Upper lobe of right lung (tissue), 1 donor: Measurements from ENCODE around the gene ARL3. TPM values are rescaled to one million over a fixed set of nuclear protein-coding genes. Genes with fewer than 3 reads are reported as not detected.

Experiments
- ATAC-seq: fragments of 200-7000 bp; cut with Tn5 transposase; one replicate; pipeline ENCODE4 v1.9.1; 2020; ENCODE audit warnings: mild to moderate bottlenecking, moderate library complexity
- DNase-seq: peaks from one replicate; pipeline ENCODE4 v3.0.0-alpha.2; 2020
- H3K27ac ChIP-seq: fragments of 200-600 bp; one replicate; pipeline ENCODE4 v1.8.0; 2022
- H3K27me3 ChIP-seq: fragments of 200-600 bp; one replicate; pipeline ENCODE4 v1.8.0; 2022; ENCODE audit warnings: mild to moderate bottlenecking
- H3K36me3 ChIP-seq: fragments of 200-600 bp; one replicate; pipeline ENCODE4 v1.8.0; 2022
- H3K4me1 ChIP-seq: fragments of 200-600 bp; one replicate; pipeline ENCODE4 v1.8.0; 2022
- H3K4me3 ChIP-seq: fragments of 200-600 bp; one replicate; pipeline ENCODE4 v1.8.0; 2022; ENCODE audit warnings: mild to moderate bottlenecking
- H3K9me3 ChIP-seq: fragments of 200-600 bp; one replicate; pipeline ENCODE4 v1.8.0; 2022
- CTCF ChIP-seq: fragments of 200-600 bp; IDR thresholded peaks from one replicate; pipeline ENCODE4 v1.8.0; 2022; ENCODE audit warnings: antibody characterized with exemption
- intact Hi-C: fragments of 100-400 bp; cut with DNase I; formaldehyde crosslinking; loops from one replicate; pipeline ENCODE4 v1.11.0; 2022
- total RNA-seq: library from RNA; stranded (reverse); fragmentation: NEBNext Ultra II Directional; extraction: Animal tissue kit (Norgen Biotek cat#: 25700); gene quantifications from one replicate; pipeline ENCODE4 v1.2.1, GENCODE V29; 2021
- donor health status: DM: no; HTN: yes; CAD: no; lungs with severe emphysema.

ARL3 gene
- total RNA-seq, 1 donor from 2014 or later = 7.5 TPM

- no peak overlapping the region for H3K4me3 ChIP-seq
- intact Hi-C loops = no loop called here
- ATAC-seq (peak; percentile 13), DNase-seq (no peak)
- H3K9me3 ChIP-seq = no peaks in the 10 kb centered on the region
- peaks cover 41% of the 10 kb centered on the region for H3K4me1 ChIP-seq
- peak overlapping the region; percentile 36 for H3K27ac ChIP-seq
- no peak for TF ChIP-seq CTCF
- no peaks in the 10 kb centered on the region for H3K27me3 ChIP-seq
- H3K36me3 ChIP-seq = peaks cover 7% of the 10 kb centered on the region
These were observed 79.5 kb downstream of the ARL3 start for GRCh38 chr10:102634686-102635085.

DNA sequence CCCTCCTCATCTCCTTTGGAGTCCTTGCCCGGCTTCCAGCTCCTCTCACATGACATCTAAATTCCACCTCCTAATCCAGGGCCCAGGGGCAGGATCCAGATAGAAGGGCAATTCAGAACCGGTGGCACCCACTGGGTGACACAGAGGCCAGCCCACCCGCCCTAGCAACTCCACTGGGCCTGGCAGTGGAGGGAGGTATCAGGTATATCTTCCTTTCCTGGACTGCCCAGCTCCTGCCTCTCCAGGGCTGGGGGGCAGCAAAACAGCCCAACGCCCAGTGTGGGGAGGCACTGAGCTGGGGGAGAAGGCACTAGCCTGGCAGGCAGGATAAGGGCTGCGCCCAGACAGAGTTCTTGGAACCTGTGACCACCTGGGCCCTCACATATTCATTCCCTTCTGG, 80.3 kb downstream of the ARL3 start:
- DNase-seq = no peak
- ATAC-seq = no peak
- Histone ChIP-seq H3K4me1 (peaks cover 50% of the 10 kb centered on the region), H3K27me3 (no peaks in the 10 kb centered on the region), H3K4me3 (no peak overlapping the region), H3K36me3 (peaks cover 7% of the 10 kb centered on the region), H3K9me3 (no peaks in the 10 kb centered on the region), H3K27ac (peak overlapping the region; percentile 72)
- TF ChIP-seq CTCF = no peak
- intact Hi-C loops = no loop called here

GRCh38 chr10:102633287-102633686, 80.9 kb downstream of the ARL3 start:
- intact Hi-C loops = no loop called here
- no peak for TF ChIP-seq CTCF
- H3K36me3 ChIP-seq = peaks cover 7% of the 10 kb centered on the region
- H3K27me3 ChIP-seq = no peaks in the 10 kb centered on the region
- peak; percentile 77 for ATAC-seq
- peak overlapping the region; percentile 72 for H3K27ac ChIP-seq
- no peak overlapping the region for H3K4me3 ChIP-seq
- peaks cover 55% of the 10 kb centered on the region for H3K4me1 ChIP-seq
- DNase-seq = peak; percentile 82
- no peaks in the 10 kb centered on the region for H3K9me3 ChIP-seq

DNA sequence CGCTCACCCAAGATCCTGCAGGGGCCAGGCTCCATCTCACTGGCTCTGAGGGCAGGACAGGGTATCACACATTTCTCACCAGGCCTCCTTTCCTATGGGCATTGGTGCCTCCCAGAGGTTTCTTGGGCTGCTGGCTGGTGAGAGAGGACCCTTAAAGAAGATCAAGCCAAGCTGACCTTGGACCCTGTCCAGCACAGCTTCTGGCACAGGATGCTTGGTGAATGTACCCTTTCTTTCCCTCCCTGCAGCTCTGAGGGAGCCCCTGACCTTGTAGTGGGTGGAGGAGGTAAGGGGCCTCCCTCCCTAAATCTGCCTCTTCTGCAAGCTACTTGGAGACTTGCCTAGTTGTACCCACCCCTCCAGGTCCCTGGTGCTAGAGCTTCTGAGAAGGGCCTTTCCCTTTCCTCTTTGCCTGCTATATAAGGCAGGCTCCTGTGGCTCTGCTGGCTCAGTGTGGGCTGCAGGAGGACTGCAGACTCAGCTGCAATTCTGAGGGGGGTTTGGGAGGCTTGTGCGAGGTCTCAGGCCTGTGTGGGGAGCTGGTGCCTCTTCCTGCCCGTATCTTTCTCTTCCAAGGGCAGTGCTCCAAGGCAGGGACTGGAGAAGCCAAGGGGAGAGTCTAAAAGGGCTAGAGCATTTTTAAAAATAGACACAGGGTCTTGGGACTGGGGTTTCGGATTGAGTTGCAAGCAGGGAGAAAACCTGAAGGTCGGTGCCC, 81.6 kb downstream of the ARL3 start:
- H3K27me3 ChIP-seq = no peaks in the 10 kb centered on the region
- DNase-seq (peak; percentile 45), ATAC-seq (no peak)
- no peak overlapping the region for H3K4me3 ChIP-seq
- peaks cover 7% of the 10 kb centered on the region for H3K36me3 ChIP-seq
- peak overlapping the region; percentile 72 for H3K27ac ChIP-seq
- TF ChIP-seq CTCF = no peak
- peaks cover 63% of the 10 kb centered on the region for H3K4me1 ChIP-seq
- intact Hi-C loops = no loop called here
- H3K9me3 ChIP-seq = no peaks in the 10 kb centered on the region

- peaks cover 7% of the 10 kb centered on the region for H3K36me3 ChIP-seq
- no peaks in the 10 kb centered on the region for H3K27me3 ChIP-seq
- H3K4me3 ChIP-seq = no peak overlapping the region
- ATAC-seq (no peak), DNase-seq (peak; percentile 45)
- no peak for TF ChIP-seq CTCF
- intact Hi-C loops = no loop called here
- H3K27ac ChIP-seq = peak overlapping the region; percentile 72
- H3K9me3 ChIP-seq = no peaks in the 10 kb centered on the region
- peaks cover 70% of the 10 kb centered on the region for H3K4me1 ChIP-seq
These were observed 82.4 kb downstream of the ARL3 start for GRCh38 chr10:102631525-102632393.
